ENCODE results near the gene DERA.
"Not testable (repeated sequence)": the region's sequence is repeated elsewhere in the genome, so short reads cannot be mapped to it uniquely, and the experiment has no call there.

The DERA gene

GRCh38 chr12:15910864-15911721 is at the start of gene DERA:
TSS of gene DERA (plus strand) at chr12:15911332. CDS start at chr12:15911384, 52 bp downstream.
- H3K4me3 Mint-ChIP-seq = peak within 1 kb of the TSS; percentile 87
- ATAC-seq (replicated peaks; ENCODE audit: extremely low read depth, poor library complexity, severe bottlenecking) (peak; percentile 80), DNase-seq (ENCODE audit: low spot score in 2 of 2) (peak; percentile 27 to 32)
- no peaks in the 10 kb centered on the region for H3K27me3 Mint-ChIP-seq
- peaks cover 4% of the 10 kb centered on the region for H3K36me3 Mint-ChIP-seq (ENCODE audit: insufficient read depth)
- peaks cover 13% of the 10 kb centered on the region for H3K4me1 Mint-ChIP-seq
- H3K27ac Mint-ChIP-seq (ENCODE audit: low read depth) = peak within 1 kb of the TSS; percentile 78
- H3K9me3 Mint-ChIP-seq = no peaks in the 10 kb centered on the region

- Mint-ChIP-seq H3K4me1 (peaks cover 6% of the 10 kb centered on the region), H3K36me3 (ENCODE audit: insufficient read depth) (no peaks in the 10 kb centered on the region), H3K27me3 (peaks cover 49% of the 10 kb centered on the region), H3K4me3 (no peak overlapping the region), H3K9me3 (no peaks in the 10 kb centered on the region), H3K27ac (ENCODE audit: low read depth) (no peak overlapping the region)
- DNase-seq (ENCODE audit: low spot score in 2 of 2) = no peak
- no peak for ATAC-seq (replicated peaks; ENCODE audit: extremely low read depth, poor library complexity, severe bottlenecking)
These were observed 49.7 kb upstream of the DERA start for GRCh38 chr12:15861404-15861803.

- Mint-ChIP-seq H3K4me3 (no peak overlapping the region), H3K4me1 (peaks cover 6% of the 10 kb centered on the region), H3K27ac (ENCODE audit: low read depth) (no peak overlapping the region), H3K9me3 (no peaks in the 10 kb centered on the region), H3K36me3 (ENCODE audit: insufficient read depth) (no peaks in the 10 kb centered on the region), H3K27me3 (peaks cover 44% of the 10 kb centered on the region)
- DNase-seq (ENCODE audit: low spot score in 2 of 2) (no peak), ATAC-seq (replicated peaks; ENCODE audit: extremely low read depth, poor library complexity, severe bottlenecking) (no peak)
These were observed 48.3 kb upstream of the DERA start for GRCh38 chr12:15862840-15863239.

GRCh38 chr12:15863372-15863771 is 47.8 kb upstream of the DERA start:
- Mint-ChIP-seq H3K4me1 (peaks cover 6% of the 10 kb centered on the region), H3K27me3 (peaks cover 39% of the 10 kb centered on the region), H3K4me3 (no peak overlapping the region), H3K27ac (ENCODE audit: low read depth) (no peak overlapping the region), H3K36me3 (ENCODE audit: insufficient read depth) (no peaks in the 10 kb centered on the region), H3K9me3 (no peaks in the 10 kb centered on the region)
- DNase-seq (ENCODE audit: low spot score in 2 of 2) (no peak), ATAC-seq (replicated peaks; ENCODE audit: extremely low read depth, poor library complexity, severe bottlenecking) (no peak)

- no peaks in the 10 kb centered on the region for H3K9me3 Mint-ChIP-seq
- H3K27ac Mint-ChIP-seq (ENCODE audit: low read depth) = no peak overlapping the region
- H3K4me1 Mint-ChIP-seq = peaks cover 6% of the 10 kb centered on the region
- no peaks in the 10 kb centered on the region for H3K36me3 Mint-ChIP-seq (ENCODE audit: insufficient read depth)
- ATAC-seq (replicated peaks; ENCODE audit: extremely low read depth, poor library complexity, severe bottlenecking) (no peak), DNase-seq (ENCODE audit: low spot score in 2 of 2) (no peak)
- H3K27me3 Mint-ChIP-seq = peaks cover 34% of the 10 kb centered on the region
- no peak overlapping the region for H3K4me3 Mint-ChIP-seq
These were observed 47.1 kb upstream of the DERA start for GRCh38 chr12:15863984-15864383.

GRCh38 chr12:15868186-15868585 is 42.9 kb upstream of the DERA start:
- Mint-ChIP-seq H3K4me3 (no peak overlapping the region), H3K4me1 (peaks cover 6% of the 10 kb centered on the region), H3K27ac (ENCODE audit: low read depth) (no peak overlapping the region), H3K27me3 (peaks cover 44% of the 10 kb centered on the region), H3K9me3 (no peaks in the 10 kb centered on the region), H3K36me3 (ENCODE audit: insufficient read depth) (peaks cover 1% of the 10 kb centered on the region)
- no peak for DNase-seq (ENCODE audit: low spot score in 2 of 2)
- ATAC-seq (replicated peaks; ENCODE audit: extremely low read depth, poor library complexity, severe bottlenecking) = no peak

- DNase-seq (ENCODE audit: low spot score in 2 of 2) = no peak
- peaks cover 1% of the 10 kb centered on the region for H3K36me3 Mint-ChIP-seq (ENCODE audit: insufficient read depth)
- no peak overlapping the region for H3K4me3 Mint-ChIP-seq
- no peak for ATAC-seq (replicated peaks; ENCODE audit: extremely low read depth, poor library complexity, severe bottlenecking)
- H3K27me3 Mint-ChIP-seq = peaks cover 73% of the 10 kb centered on the region
- H3K9me3 Mint-ChIP-seq = no peaks in the 10 kb centered on the region
- H3K4me1 Mint-ChIP-seq = no peaks in the 10 kb centered on the region
- H3K27ac Mint-ChIP-seq (ENCODE audit: low read depth) = no peak overlapping the region
These were observed 37.6 kb upstream of the DERA start for GRCh38 chr12:15873556-15873955.

GRCh38 chr12:15874556-15875145 is 36.5 kb upstream of the DERA start:
- DNase-seq (ENCODE audit: low spot score in 2 of 2); H3K9me3 Mint-ChIP-seq; H3K27ac Mint-ChIP-seq (ENCODE audit: low read depth); H3K4me1 Mint-ChIP-seq; H3K36me3 Mint-ChIP-seq (ENCODE audit: insufficient read depth); H3K4me3 Mint-ChIP-seq; ATAC-seq (replicated peaks; ENCODE audit: extremely low read depth, poor library complexity, severe bottlenecking): not testable (repeated sequence)
- H3K27me3 Mint-ChIP-seq = peaks cover 65% of the 10 kb centered on the region

- peaks cover 53% of the 10 kb centered on the region for H3K27me3 Mint-ChIP-seq
- peaks cover 2% of the 10 kb centered on the region for H3K36me3 Mint-ChIP-seq (ENCODE audit: insufficient read depth)
- H3K27ac Mint-ChIP-seq (ENCODE audit: low read depth) = no peak overlapping the region
- no peak for ATAC-seq (replicated peaks; ENCODE audit: extremely low read depth, poor library complexity, severe bottlenecking)
- H3K9me3 Mint-ChIP-seq = no peaks in the 10 kb centered on the region
- no peaks in the 10 kb centered on the region for H3K4me1 Mint-ChIP-seq
- no peak for DNase-seq (ENCODE audit: low spot score in 2 of 2)
- H3K4me3 Mint-ChIP-seq = no peak overlapping the region
These were observed 35.3 kb upstream of the DERA start for GRCh38 chr12:15875863-15876262.

GRCh38 chr12:15879413-15879812 is 31.7 kb upstream of the DERA start:
- DNase-seq (ENCODE audit: low spot score in 2 of 2) (no peak), ATAC-seq (replicated peaks; ENCODE audit: extremely low read depth, poor library complexity, severe bottlenecking) (no peak)
- Mint-ChIP-seq H3K36me3 (ENCODE audit: insufficient read depth) (peaks cover 18% of the 10 kb centered on the region), H3K27me3 (peaks cover 24% of the 10 kb centered on the region), H3K9me3 (no peaks in the 10 kb centered on the region), H3K27ac (ENCODE audit: low read depth) (no peak overlapping the region), H3K4me3 (no peak overlapping the region), H3K4me1 (peaks cover 25% of the 10 kb centered on the region)

GRCh38 chr12:15880721-15881120 is 30.4 kb upstream of the DERA start:
- peak overlapping the region; percentile 57 for H3K4me3 Mint-ChIP-seq
- no peak overlapping the region for H3K27ac Mint-ChIP-seq (ENCODE audit: low read depth)
- no peak for DNase-seq (ENCODE audit: low spot score in 2 of 2)

GRCh38 chr12:15882118-15882971 is 28.8 kb upstream of the DERA start, which contains the start of gene STRAP:
TSS of gene STRAP (plus strand) at chr12:15882387. CDS start at chr12:15882708, 321 bp downstream.
- H3K27ac Mint-ChIP-seq (ENCODE audit: low read depth) = peak within 1 kb of the TSS; percentile 92
- H3K36me3 Mint-ChIP-seq (ENCODE audit: insufficient read depth) = peaks cover 29% of the 10 kb centered on the region
- DNase-seq (ENCODE audit: low spot score in 2 of 2) = peak; percentile 95 to 96
- no peaks in the 10 kb centered on the region for H3K27me3 Mint-ChIP-seq
- ATAC-seq (replicated peaks; ENCODE audit: extremely low read depth, poor library complexity, severe bottlenecking) = peak; percentile 95
- peaks cover 44% of the 10 kb centered on the region for H3K4me1 Mint-ChIP-seq
- no peaks in the 10 kb centered on the region for H3K9me3 Mint-ChIP-seq
- peak within 1 kb of the TSS; percentile 81 for H3K4me3 Mint-ChIP-seq

More at GRCh38 chr12:15880721-15881120, 30.4 kb upstream of the DERA start:
- Mint-ChIP-seq H3K9me3 (no peaks in the 10 kb centered on the region), H3K36me3 (ENCODE audit: insufficient read depth) (peaks cover 21% of the 10 kb centered on the region), H3K27me3 (peaks cover 15% of the 10 kb centered on the region), H3K4me1 (peaks cover 30% of the 10 kb centered on the region)
- ATAC-seq (replicated peaks; ENCODE audit: extremely low read depth, poor library complexity, severe bottlenecking) = no peak

Data from central memory CD8-positive, alpha-beta T cell (primary cell).